Nephron progenitor cell (in vitro differentiated cells): ENCODE data around the gene RAB26.

Experiments used
- DNase-seq: peaks from one replicate; pipeline ENCODE4 v3.0.0; 2021
- H3K27ac Mint-ChIP-seq: 2 replicates; pipeline ENCODE4 v1.8.0; 2021; ENCODE audit warnings: mild to moderate bottlenecking, moderate library complexity, mixed read lengths
- H3K27me3 Mint-ChIP-seq: 2 replicates; pipeline ENCODE4 v1.8.0; 2021; ENCODE audit warnings: mild to moderate bottlenecking, low read depth, mixed read lengths; ENCODE audit not compliant: poor library complexity
- H3K36me3 Mint-ChIP-seq: 2 replicates; pipeline ENCODE4 v1.8.0; 2021; ENCODE audit warnings: low read depth, mixed read lengths
- H3K4me1 Mint-ChIP-seq: 2 replicates; pipeline ENCODE4 v1.8.0; 2021; ENCODE audit warnings: mixed read lengths
- H3K4me3 Mint-ChIP-seq: 2 replicates; pipeline ENCODE4 v1.8.0; 2021; ENCODE audit warnings: mild to moderate bottlenecking, moderate library complexity, mixed read lengths
- H3K9me3 Mint-ChIP-seq: 2 replicates; pipeline ENCODE4 v1.8.0; 2021; ENCODE audit warnings: mild to moderate bottlenecking, moderate library complexity, mixed read lengths
- CTCF ChIP-seq: fragments of 200-600 bp; sonication (generic); IDR thresholded peaks from 2 replicates; pipeline ENCODE4 v1.5.0; 2021; ENCODE audit warnings: antibody characterized with exemption

RAB26 gene

GRCh38 chr16:2178321-2179106 is 30.1 kb downstream of the RAB26 start:
- H3K27me3 Mint-ChIP-seq = peaks cover 3% of the 10 kb centered on the region
- no peaks in the 10 kb centered on the region for H3K4me1 Mint-ChIP-seq
- no peak overlapping the region for H3K4me3 Mint-ChIP-seq
- H3K9me3 Mint-ChIP-seq = no peaks in the 10 kb centered on the region
- DNase-seq = peak; percentile 59
- no peak overlapping the region for H3K27ac Mint-ChIP-seq
- peaks cover 23% of the 10 kb centered on the region for H3K36me3 Mint-ChIP-seq
- no peak for TF ChIP-seq CTCF

- Mint-ChIP-seq H3K4me3 (no peak overlapping the region), H3K36me3 (peaks cover 23% of the 10 kb centered on the region), H3K27me3 (peaks cover 3% of the 10 kb centered on the region), H3K9me3 (no peaks in the 10 kb centered on the region), H3K27ac (no peak overlapping the region), H3K4me1 (no peaks in the 10 kb centered on the region)
- DNase-seq = no peak
- no peak for TF ChIP-seq CTCF
Measured at GRCh38 chr16:2179107-2179501, 30.7 kb downstream of the RAB26 start.

- no peaks in the 10 kb centered on the region for H3K9me3 Mint-ChIP-seq
- no peak overlapping the region for H3K27ac Mint-ChIP-seq
- peaks cover 23% of the 10 kb centered on the region for H3K36me3 Mint-ChIP-seq
- DNase-seq = no peak
- TF ChIP-seq CTCF = no peak
- no peak overlapping the region for H3K4me3 Mint-ChIP-seq
- H3K4me1 Mint-ChIP-seq = no peaks in the 10 kb centered on the region
- H3K27me3 Mint-ChIP-seq = peaks cover 3% of the 10 kb centered on the region
Measured at GRCh38 chr16:2179576-2179975, 31.2 kb downstream of the RAB26 start.

DNA sequence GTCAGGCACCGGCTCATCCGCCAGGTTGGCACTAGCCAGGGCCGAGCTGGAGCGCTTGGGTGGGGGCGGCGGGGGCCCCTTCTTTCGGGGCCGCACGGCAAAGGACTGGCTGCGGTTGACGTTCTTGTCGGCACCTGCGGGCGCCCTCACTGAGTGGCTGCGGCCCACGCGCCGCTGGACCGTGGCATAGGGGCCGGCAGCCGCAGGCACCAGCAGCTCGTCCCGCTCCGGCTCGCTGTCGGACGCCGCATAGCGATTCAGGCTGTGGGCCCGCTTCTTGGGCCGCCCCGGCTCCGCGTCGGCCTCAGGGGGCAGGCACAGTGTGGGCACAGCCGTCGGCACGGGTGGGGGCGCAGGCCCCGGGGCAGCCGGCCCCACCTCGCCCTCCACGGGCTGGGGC is 32.0 kb downstream of the RAB26 start:
- Mint-ChIP-seq H3K27me3 (peaks cover 3% of the 10 kb centered on the region), H3K36me3 (peaks cover 23% of the 10 kb centered on the region), H3K9me3 (no peaks in the 10 kb centered on the region), H3K4me3 (no peak overlapping the region), H3K4me1 (no peaks in the 10 kb centered on the region), H3K27ac (no peak overlapping the region)
- TF ChIP-seq CTCF = no peak
- DNase-seq = no peak

DNA sequence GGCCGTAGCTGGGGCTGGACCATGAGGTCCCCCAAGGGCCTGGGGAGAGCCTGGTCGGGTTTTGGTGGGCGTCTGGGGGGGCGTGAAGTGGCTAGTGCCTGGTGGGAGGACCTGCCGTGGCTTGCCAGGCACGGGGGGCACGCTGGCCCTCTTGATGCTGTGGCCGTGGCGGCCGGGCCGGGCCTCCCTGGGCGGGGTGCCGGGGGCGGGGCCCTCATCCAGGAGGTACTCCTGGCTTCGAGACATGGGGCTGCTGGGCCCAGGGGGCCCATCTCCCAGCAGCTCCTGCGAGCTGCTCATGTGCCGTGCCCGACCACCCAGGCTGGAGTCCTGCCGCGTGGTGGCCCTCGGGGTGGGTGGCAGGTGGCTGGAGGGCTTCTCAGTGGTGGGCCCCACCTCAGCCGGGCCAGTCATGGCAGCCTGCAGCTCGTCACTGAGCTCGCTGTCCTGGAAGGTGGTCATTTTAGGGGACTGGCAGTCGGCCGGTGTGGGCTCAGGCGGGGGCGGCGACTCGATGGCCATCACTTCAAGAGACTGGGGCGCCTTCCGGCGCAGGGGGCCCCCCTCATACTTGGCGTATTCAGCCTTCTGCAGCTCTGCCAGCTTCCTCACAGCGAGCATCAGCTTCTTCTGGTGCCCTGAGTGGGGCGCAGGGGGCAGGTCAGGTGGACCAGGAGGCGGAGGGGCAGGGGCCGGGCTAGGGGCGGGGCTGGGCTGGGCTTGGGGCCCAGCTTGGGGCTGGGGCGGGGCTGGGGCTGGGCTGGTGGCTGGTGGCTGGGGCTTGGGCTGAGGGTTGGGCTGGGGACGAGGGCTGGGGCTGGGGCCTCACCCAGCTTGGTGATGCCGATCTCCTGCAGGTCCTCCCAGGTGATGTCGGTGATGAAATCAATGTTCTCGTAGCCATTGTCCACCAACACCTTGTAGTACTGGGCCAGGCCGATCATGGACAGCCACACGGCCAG is 32.8 kb downstream of the RAB26 start:
- Mint-ChIP-seq H3K4me3 (no peak overlapping the region), H3K27ac (no peak overlapping the region), H3K36me3 (peaks cover 18% of the 10 kb centered on the region), H3K4me1 (no peaks in the 10 kb centered on the region), H3K9me3 (no peaks in the 10 kb centered on the region), H3K27me3 (peaks cover 3% of the 10 kb centered on the region)
- DNase-seq = no peak
- TF ChIP-seq CTCF = no peak
